Large intestine (tissue), 3 donors: Measurements from ENCODE around the gene ABCC8. TPM values are rescaled to one million over a fixed set of nuclear protein-coding genes. Genes with fewer than 3 reads are reported as not detected.
A peak's percentile ranks its signal among the peaks of the same experiment; 100 is the strongest.

Source experiments
- DNase-seq, 2 donors: peaks; one replicate each; pipeline versions ENCODE4 v3.0.0 to v3.0.0-alpha.2; 2013
- H3K27ac ChIP-seq: one replicate; pipeline ENCODE4 v1.5.1; 2013; ENCODE audit warnings: low read length
- H3K27me3 ChIP-seq: 2 replicates; pipeline ENCODE4 v1.6.1; 2013; ENCODE audit warnings: low read length; ENCODE audit not compliant: control insufficient read depth, insufficient read depth
- H3K36me3 ChIP-seq: 2 replicates; pipeline ENCODE4 v1.6.1; 2013; ENCODE audit warnings: low read length; ENCODE audit not compliant: control insufficient read depth, insufficient read depth
- H3K4me1 ChIP-seq: one replicate; pipeline ENCODE4 v1.6.1; 2013; ENCODE audit warnings: low read length; ENCODE audit not compliant: control insufficient read depth, insufficient read depth
- H3K4me3 ChIP-seq: one replicate; pipeline ENCODE4 v1.5.1; 2013; ENCODE audit warnings: low read length
- H3K9me3 ChIP-seq: one replicate; pipeline ENCODE4 v1.6.1; 2013; ENCODE audit warnings: mild to moderate bottlenecking, low read depth, low read length, moderate library complexity; ENCODE audit not compliant: control insufficient read depth
- WGBS: methylation state at CpG from one replicate; pipeline ENCODE4 v1.1.5; 2013; ENCODE audit warnings: low lambda C conversion rate; ENCODE audit not compliant: insufficient coverage; 5-methylcytosine and 5-hydroxymethylcytosine counted together
- polyA plus RNA-seq: library from polyadenylated mRNA; unstranded; fragments of 120-200 nt; gene quantifications from one replicate; pipeline ENCODE4 v1.2.1, GENCODE V29; 2013

Gene ABCC8
- polyA plus RNA-seq, 1 donor: 23.5 TPM

DNA sequence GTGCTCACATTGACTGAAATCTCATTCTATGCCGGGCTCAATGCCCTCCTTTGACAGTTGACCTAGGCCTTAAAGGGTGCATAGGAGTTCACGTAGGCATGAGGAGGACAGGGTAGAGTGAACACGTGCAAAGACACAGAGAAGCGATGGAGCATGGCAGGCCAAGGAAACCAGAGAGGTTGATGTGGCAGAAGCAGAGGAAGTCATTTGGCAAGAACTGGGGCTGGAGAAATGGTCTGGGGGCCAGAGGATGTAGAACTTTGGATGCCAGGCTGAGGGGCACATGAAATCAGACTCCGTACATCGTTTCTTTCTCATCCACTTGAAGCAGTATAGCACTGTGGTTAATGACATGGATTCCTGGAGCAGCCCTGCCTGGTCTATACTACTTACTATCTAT lies 13.6 kb upstream of the ABCC8 start:
- H3K4me3 ChIP-seq: no peak overlapping the region
- DNase-seq: no peak
- WGBS: no CpG with 5 or more reads among the region's 6 CpGs
- peaks cover 14% of the 10 kb centered on the region for H3K4me1 ChIP-seq
- H3K36me3 ChIP-seq: peaks cover 13% of the 10 kb centered on the region
- no peaks in the 10 kb centered on the region for H3K27me3 ChIP-seq
- H3K27ac ChIP-seq: no peak overlapping the region
- H3K9me3 ChIP-seq: no peaks in the 10 kb centered on the region

DNA sequence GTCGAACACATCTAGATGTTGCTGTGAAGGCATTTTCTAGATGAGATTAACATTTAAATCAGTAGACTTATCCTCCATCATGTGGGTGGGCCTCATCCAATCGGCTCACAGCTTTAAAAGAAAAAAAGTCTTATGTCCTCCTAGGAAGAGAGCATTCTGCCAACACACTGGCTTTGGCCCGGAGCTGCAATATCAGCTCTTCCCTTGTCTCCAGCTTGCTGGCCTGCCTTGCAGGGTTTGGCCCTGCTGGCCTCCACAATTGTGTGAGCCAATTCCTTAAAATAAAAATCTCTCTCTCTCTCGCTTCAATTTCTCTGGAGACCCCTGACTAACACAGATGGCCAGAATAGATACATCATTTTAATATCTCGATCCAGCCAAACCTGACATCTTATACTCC lies 13.1 kb upstream of the ABCC8 start:
- Histone ChIP-seq H3K27me3 (no peaks in the 10 kb centered on the region), H3K36me3 (peaks cover 9% of the 10 kb centered on the region), H3K4me1 (peaks cover 14% of the 10 kb centered on the region), H3K27ac (no peak overlapping the region), H3K4me3 (no peak overlapping the region), H3K9me3 (no peaks in the 10 kb centered on the region)
- no peak for DNase-seq
- 100% methylated on average over 1 of the region's 5 CpGs for WGBS

DNA sequence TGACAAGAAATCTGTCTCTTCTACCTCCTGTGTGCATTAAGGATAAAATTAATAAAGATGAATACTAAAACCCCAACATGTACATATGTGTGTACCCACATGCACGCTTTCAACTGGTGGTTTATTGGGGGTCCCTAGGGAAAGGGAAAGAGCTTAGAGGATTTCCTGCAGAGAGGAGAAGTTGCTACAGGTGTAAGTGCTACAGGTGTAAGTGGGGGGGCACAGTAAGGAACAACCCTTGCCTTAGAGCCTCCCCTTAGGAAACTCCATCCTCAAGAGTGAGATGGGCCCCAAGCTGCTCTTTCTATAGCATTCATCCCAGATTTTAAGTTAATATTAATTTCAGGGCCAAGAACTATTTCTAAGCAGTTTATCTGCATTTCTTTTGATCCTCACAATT lies 11.9 kb upstream of the ABCC8 start:
- H3K4me1 ChIP-seq: peaks cover 14% of the 10 kb centered on the region
- no peak overlapping the region for H3K27ac ChIP-seq
- WGBS: no CpG with 5 or more reads among the region's 1 CpG
- DNase-seq: no peak
- no peaks in the 10 kb centered on the region for H3K27me3 ChIP-seq
- no peak overlapping the region for H3K4me3 ChIP-seq
- H3K9me3 ChIP-seq: no peaks in the 10 kb centered on the region
- H3K36me3 ChIP-seq: no peaks in the 10 kb centered on the region

DNA sequence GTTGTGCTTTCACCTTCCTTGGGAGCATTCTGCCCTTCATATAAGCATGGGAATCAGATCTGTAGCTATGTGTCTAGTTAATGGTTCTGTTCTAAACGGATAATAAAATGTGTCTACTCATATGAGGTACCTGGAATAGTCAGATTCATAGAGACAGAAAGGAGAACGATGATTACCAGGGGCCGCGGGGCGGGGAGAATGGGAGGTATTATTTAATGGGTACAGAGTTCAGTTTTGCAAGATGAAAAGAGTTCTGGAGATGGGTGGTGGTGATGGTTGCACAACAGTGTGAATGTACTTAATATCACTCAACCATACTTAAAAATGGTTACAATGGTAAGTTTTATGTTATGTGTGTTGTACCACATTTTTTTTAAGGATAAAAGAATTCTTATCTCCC lies 10.0 kb upstream of the ABCC8 start:
- no CpG with 5 or more reads among the region's 5 CpGs for WGBS
- Histone ChIP-seq H3K4me1 (peaks cover 14% of the 10 kb centered on the region), H3K9me3 (no peaks in the 10 kb centered on the region), H3K36me3 (no peaks in the 10 kb centered on the region), H3K27ac (peak overlapping the region; percentile 82), H3K4me3 (no peak overlapping the region), H3K27me3 (no peaks in the 10 kb centered on the region)
- DNase-seq: peak; percentile 69 to 92

DNA sequence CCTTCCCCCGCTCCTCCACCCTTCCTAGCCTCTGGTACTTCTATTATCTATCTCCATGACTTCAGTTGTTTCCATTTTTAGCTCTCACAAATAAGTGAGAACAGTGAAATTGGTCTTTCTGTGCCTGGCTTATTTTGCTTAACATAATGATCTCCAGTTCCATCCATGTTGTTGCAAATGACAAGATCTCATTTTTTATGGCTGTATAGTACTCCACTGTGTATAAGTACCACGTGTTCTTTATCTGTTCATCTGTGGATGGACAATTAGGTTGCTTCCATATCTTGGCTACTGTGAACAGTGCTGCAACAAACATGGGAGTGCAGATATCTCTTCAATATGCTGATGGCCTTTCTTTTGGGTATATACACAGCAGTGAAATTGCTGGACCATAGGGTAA lies 6.9 kb upstream of the ABCC8 start:
- peaks cover 10% of the 10 kb centered on the region for H3K27me3 ChIP-seq
- 100% methylated on average over 1 of the region's 2 CpGs for WGBS
- DNase-seq: no peak
- H3K9me3 ChIP-seq: no peaks in the 10 kb centered on the region
- H3K4me3 ChIP-seq: no peak overlapping the region
- H3K4me1 ChIP-seq: peaks cover 21% of the 10 kb centered on the region
- H3K27ac ChIP-seq: no peak overlapping the region
- H3K36me3 ChIP-seq: no peaks in the 10 kb centered on the region

DNA sequence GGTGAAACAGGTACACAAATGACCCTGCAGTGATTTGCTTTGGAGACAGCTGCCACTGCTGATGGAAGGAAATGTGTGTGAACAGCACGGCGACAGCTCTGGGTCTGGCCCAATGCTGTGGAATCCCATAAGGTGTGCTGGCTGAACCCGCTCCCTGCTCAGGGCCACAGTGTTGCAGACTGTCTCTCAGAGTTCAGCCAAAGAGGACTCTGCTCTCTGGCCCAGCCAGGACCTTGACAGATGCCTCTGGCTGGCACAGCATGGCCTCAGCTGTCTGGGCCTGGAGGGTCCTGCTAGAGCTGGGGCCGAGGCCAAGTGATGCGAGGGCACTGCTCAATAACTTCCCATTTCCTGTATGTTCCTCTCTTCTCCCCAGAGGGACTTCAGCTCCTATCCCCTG lies 5.3 kb upstream of the ABCC8 start:
- no peak overlapping the region for H3K27ac ChIP-seq
- H3K27me3 ChIP-seq: peaks cover 26% of the 10 kb centered on the region
- no peak for DNase-seq
- H3K36me3 ChIP-seq: no peaks in the 10 kb centered on the region
- H3K4me3 ChIP-seq: no peak overlapping the region
- H3K9me3 ChIP-seq: no peaks in the 10 kb centered on the region
- WGBS: no CpG with 5 or more reads among the region's 5 CpGs
- peaks cover 21% of the 10 kb centered on the region for H3K4me1 ChIP-seq

DNA sequence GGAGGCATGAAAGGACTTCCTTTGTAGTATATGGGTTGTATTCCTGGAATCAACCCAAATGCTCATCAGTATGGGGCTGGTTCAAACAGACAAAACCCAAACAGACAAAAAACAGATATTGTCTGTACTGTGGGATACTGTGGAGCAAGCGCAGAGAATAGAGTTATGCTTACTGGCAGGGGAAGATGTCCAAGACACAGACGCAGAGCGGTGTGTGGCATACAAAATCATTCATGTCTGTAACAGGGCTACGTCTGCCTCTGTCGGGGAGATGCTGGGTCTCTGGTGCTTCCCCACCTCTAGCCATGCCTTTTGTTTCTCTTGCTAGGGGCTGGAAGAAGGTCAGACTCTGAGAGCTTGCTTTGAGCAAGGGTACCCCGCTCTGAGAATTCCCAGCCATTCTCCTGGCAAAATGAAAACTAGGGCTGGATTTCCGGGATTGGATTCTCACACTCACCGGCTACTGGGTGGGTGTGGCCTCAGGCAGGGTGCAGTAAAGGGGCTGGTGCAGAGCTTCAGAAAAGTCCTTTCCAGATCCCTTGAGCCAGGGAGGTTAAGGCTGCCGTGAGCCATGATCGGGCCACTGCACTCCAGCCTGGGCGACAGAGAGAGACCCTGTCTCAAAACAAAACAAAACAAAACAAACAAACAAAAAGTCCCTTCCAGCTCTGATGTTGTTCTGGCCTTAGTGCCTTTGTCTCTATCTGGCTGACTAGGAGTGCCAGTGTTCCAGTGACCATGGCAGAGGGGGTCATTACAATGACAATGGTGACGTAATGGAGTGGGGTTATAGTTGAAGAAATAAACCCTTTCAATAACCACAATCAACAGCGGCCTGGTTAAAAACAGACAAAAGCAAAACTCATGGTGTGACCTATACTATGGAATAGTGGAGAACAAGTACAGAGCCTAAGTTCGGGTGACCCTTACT lies 2.9 kb upstream of the ABCC8 start:
- 80% methylated on average over 1 of the region's 14 CpGs for WGBS
- H3K36me3 ChIP-seq: no peaks in the 10 kb centered on the region
- no peaks in the 10 kb centered on the region for H3K9me3 ChIP-seq
- H3K27ac ChIP-seq: no peak overlapping the region
- DNase-seq: peak in 1 of 2 donors; percentile 79
- peaks cover 48% of the 10 kb centered on the region for H3K27me3 ChIP-seq
- no peak overlapping the region for H3K4me3 ChIP-seq
- peaks cover 11% of the 10 kb centered on the region for H3K4me1 ChIP-seq

DNA sequence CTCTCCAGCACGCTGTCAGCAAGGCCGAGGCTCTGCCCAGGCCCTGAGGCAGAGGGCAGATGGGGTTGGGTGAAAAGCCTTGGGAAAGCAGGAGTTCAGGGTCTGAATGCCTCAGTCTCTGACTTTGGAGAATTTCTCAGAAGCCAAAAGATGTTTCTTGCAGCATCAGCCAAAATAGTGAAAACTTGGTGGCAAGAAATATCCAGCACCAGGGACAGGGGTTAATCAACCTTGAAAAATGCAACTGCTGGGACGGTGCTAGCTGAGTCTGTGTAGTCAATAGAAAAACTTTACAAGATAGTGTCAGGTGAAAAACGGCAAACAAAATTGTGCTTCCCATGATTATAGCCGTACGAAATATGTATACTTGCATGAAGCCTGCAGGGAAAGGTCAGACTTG lies 1.4 kb upstream of the ABCC8 start:
- Histone ChIP-seq H3K9me3 (no peaks in the 10 kb centered on the region), H3K4me3 (no peak overlapping the region), H3K27me3 (peaks cover 59% of the 10 kb centered on the region), H3K4me1 (peaks cover 11% of the 10 kb centered on the region), H3K36me3 (no peaks in the 10 kb centered on the region), H3K27ac (no peak overlapping the region)
- no peak for DNase-seq
- WGBS: 19% methylated on average over 4 of the region's 6 CpGs

DNA sequence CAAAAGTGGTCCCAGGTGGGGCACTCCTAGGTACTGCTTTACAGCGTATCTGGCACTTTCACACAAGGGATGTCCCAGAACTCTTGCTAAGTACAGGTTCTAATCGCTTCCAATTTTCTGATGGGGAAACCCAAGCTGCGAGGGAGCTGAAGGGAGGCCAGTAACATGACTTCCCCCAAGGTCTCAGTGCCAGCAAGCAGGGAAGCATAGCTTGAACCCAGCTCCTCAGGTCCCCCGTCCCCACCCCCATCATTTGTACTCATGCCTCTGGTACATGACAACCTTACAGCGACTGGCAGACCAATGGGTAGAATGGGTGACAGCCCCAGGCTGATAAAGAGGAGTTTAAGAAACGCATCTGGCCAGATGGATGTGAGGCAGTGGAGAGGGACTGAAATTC lies 716 bp upstream of the ABCC8 start:
- no CpG with 5 or more reads among the region's 6 CpGs for WGBS
- Histone ChIP-seq H3K9me3 (no peaks in the 10 kb centered on the region), H3K27me3 (peaks cover 63% of the 10 kb centered on the region), H3K27ac (no peak overlapping the region), H3K36me3 (no peaks in the 10 kb centered on the region), H3K4me3 (no peak overlapping the region), H3K4me1 (peaks cover 11% of the 10 kb centered on the region)
- no peak for DNase-seq

DNA sequence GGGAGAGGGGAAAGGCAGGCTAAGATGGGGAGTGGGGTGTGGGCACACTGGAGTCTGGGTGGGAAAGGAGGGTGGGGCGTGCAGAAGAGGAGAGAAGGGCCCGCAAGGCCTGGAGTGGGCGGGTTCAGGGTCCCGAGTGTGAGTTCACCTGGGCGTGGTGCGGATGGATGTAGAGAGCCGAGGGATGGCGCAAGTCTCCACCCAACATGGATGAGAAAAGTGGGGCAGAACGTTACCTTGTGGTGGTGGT lies 364 bp upstream of the ABCC8 start:
- no peak for DNase-seq
- no peak overlapping the region for H3K4me3 ChIP-seq
- peaks cover 11% of the 10 kb centered on the region for H3K4me1 ChIP-seq
- H3K27ac ChIP-seq: no peak overlapping the region
- no peaks in the 10 kb centered on the region for H3K9me3 ChIP-seq
- WGBS: no CpG with 5 or more reads among the region's 9 CpGs
- peaks cover 64% of the 10 kb centered on the region for H3K27me3 ChIP-seq
- no peaks in the 10 kb centered on the region for H3K36me3 ChIP-seq
